BE2C (cell line): ENCODE data around the gene SH3RF3.

Experiments used
- DNase-seq: peaks from one replicate; pipeline ENCODE4 v3.0.0-alpha.2; 2020
- H3K27me3 ChIP-seq: fragments of 250-450 bp; sonication (Bioruptor Pico); 2 replicates; pipeline ENCODE4 v1.5.1; 2020; ENCODE audit warnings: mild to moderate bottlenecking
- H3K36me3 ChIP-seq: fragments of 250-450 bp; sonication (Bioruptor Pico); 2 replicates; pipeline ENCODE4 v1.5.1; 2020; ENCODE audit warnings: mild to moderate bottlenecking
- H3K4me1 ChIP-seq: fragments of 250-450 bp; sonication (Bioruptor Pico); 2 replicates; pipeline ENCODE4 v1.5.1; 2020
- H3K4me3 ChIP-seq: 2 replicates; pipeline ENCODE4 v1.5.1; 2011; ENCODE audit warnings: low read depth, low read length
- H3K9me3 ChIP-seq: fragments of 250-450 bp; sonication (Bioruptor Pico); 2 replicates; pipeline ENCODE4 v1.5.1; 2020
- TF ChIP-seq, protein P1 (sequence below): IDR thresholded peaks from 2 replicates; pipeline ENCODE4 v1.5.1; 2012; ENCODE audit warnings: mild to moderate bottlenecking, low read depth, low read length

Gene SH3RF3

DNA sequence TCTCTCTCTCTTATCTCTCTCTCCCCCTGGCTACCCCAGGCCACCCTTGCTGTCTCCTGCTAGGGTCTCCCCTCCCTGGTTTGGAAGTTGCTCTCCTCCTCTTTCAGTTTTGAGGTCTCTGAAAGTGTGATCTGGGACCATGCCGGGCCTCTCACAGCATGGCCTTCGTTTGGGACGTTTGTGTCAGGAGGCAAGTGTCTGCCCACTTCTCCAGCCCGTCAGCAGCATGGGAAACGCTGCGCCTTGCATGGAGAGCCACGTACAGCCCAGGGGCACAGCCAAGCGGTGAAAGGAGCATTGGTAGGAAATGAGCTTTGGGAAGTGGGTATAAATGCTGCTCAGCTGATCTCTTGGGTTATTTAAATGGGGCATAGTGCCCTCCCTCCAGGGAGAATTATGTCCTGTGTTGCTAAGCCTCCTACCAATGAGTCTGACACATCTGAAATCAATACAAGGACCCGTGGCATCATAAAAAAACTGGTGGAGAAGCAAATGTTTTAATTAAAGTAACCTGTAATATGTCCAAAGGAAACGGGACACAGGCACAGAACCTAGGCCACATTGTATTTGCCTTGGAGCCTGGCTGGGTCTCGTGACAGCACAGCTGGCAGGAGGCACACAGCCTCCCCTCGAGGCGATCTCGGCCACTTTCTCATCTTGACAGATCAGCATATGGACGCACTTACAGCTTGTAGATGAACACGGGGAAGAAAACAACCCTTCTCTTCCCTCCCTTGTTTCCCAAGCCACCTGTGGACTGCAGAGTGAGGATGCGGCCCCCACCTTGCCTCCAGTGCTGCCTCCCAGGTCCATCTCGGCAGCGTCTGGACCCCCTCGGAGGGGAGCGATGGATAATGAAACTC, 72.7 kb downstream of the SH3RF3 start:
- Histone ChIP-seq H3K9me3 (no peaks in the 10 kb centered on the region), H3K36me3 (no peaks in the 10 kb centered on the region), H3K27me3 (no peaks in the 10 kb centered on the region), H3K4me3 (no peak overlapping the region), H3K4me1 (no peaks in the 10 kb centered on the region)
- DNase-seq: no peak
- TF ChIP-seq, protein P1, sequence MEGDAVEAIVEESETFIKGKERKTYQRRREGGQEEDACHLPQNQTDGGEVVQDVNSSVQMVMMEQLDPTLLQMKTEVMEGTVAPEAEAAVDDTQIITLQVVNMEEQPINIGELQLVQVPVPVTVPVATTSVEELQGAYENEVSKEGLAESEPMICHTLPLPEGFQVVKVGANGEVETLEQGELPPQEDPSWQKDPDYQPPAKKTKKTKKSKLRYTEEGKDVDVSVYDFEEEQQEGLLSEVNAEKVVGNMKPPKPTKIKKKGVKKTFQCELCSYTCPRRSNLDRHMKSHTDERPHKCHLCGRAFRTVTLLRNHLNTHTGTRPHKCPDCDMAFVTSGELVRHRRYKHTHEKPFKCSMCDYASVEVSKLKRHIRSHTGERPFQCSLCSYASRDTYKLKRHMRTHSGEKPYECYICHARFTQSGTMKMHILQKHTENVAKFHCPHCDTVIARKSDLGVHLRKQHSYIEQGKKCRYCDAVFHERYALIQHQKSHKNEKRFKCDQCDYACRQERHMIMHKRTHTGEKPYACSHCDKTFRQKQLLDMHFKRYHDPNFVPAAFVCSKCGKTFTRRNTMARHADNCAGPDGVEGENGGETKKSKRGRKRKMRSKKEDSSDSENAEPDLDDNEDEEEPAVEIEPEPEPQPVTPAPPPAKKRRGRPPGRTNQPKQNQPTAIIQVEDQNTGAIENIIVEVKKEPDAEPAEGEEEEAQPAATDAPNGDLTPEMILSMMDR: peak; percentile 11; the same call in 1 of the 2 replicates

DNA sequence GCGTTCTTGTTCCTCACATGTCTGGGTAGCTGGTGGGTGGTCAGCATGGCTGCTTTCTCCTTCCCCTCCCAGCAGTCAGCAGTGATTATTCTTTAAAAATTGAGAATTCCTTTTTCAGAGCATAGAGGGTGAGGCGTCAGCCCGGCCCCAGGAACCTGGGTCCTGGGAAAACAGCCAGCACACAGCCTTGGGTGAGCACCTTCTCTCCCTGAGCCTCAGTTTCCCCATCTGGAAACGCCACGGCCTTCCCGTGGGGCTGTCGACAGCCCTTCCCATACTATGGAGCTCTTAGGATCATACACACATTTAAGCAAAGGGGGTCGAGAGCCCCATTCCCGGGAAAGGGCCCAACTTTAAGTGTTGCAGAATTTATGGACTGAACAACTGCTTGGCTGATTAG, 73.5 kb downstream of the SH3RF3 start:
- TF ChIP-seq, protein P1: no peak
- no peaks in the 10 kb centered on the region for H3K4me1 ChIP-seq
- no peak overlapping the region for H3K4me3 ChIP-seq
- no peaks in the 10 kb centered on the region for H3K9me3 ChIP-seq
- H3K27me3 ChIP-seq: no peaks in the 10 kb centered on the region
- DNase-seq: no peak
- H3K36me3 ChIP-seq: no peaks in the 10 kb centered on the region

DNA sequence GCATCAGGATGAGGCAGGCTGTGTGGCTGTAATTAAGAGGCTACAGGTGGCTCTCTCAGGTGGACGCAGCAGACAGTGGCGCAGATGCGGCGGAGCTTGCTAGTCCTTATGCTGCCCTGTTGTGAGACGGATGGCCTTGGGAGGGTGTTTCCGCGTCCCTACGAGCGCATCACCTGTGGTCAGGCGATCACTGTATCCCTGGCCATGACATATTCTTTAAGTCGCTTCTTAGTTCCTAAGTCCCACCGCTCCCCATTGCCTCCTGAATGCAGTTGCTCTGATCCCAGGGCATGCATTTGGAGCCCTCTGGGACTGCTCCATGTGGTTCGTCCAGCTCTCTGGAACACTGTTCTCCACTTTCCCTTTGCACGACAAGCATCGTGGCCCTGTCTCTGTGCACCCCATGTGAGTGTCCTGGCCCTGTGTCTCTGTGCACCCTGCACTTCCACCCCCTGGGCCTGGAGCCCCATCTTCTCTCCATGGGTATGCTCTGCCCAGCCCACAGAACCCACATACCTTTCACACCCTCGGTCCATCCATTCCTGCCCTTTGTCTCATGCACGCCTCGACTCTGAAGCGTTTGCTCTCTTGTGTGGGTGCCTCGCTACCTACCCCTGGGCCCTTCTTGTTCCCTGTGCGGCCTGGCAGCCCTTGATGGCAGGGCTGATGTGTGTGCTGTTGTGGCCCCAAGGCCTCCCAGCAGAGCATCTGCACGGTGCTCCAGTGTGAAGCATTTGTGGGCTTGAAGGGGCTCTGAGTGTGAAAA, 74.4 kb downstream of the SH3RF3 start:
- TF ChIP-seq, protein P1: no peak
- Histone ChIP-seq H3K36me3 (no peaks in the 10 kb centered on the region), H3K4me1 (no peaks in the 10 kb centered on the region), H3K27me3 (no peaks in the 10 kb centered on the region), H3K9me3 (no peaks in the 10 kb centered on the region), H3K4me3 (no peak overlapping the region)
- no peak for DNase-seq

DNA sequence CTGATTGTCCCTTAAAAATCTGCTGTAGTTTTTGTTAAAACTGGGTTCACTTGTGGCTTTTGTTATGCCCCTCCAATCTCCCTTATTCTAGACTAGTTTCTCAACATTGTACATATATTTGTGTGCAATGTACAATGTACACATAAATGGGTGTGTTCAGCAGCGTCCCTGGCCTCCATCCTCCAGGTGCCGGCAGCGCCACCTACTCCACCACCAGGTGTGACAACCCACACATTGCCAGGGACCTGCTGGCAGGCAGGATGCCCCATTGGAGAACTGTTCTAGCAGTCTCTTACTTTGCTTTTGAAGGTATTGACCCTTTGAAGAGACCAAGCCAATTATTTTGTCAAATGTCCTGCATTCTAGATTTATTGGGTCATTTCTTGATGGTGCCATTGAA, 75.4 kb downstream of the SH3RF3 start:
- no peaks in the 10 kb centered on the region for H3K4me1 ChIP-seq
- H3K27me3 ChIP-seq: no peaks in the 10 kb centered on the region
- no peaks in the 10 kb centered on the region for H3K36me3 ChIP-seq
- no peak overlapping the region for H3K4me3 ChIP-seq
- DNase-seq: no peak
- H3K9me3 ChIP-seq: no peaks in the 10 kb centered on the region
- TF ChIP-seq, protein P1: no peak

DNA sequence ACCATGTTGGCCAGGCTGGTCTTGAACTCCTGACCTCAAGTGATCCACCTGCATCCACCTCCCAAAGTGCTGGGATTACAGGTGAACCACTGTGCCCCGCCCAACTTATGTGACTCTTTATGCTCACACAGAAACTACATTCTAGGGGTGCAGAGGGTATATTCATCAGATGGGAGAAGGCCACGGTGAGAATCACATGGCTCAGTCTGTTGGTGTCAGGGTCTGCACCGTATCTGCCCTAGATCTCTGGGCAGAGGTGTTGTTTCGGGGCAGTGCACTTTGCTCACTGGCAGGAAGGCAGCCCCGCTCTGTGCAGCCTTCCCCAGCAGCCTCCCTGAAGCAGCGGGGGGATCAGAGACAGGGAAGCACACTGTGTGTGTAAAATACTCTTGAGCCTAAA, 76.4 kb downstream of the SH3RF3 start:
- Histone ChIP-seq H3K9me3 (no peaks in the 10 kb centered on the region), H3K4me1 (no peaks in the 10 kb centered on the region), H3K36me3 (no peaks in the 10 kb centered on the region), H3K4me3 (no peak overlapping the region), H3K27me3 (no peaks in the 10 kb centered on the region)
- no peak for DNase-seq
- TF ChIP-seq, protein P1: no peak
